Measurements from ENCODE around the gene ZNF860. TPM values are rescaled to one million over a fixed set of nuclear protein-coding genes. Genes with fewer than 3 reads are reported as not detected.
"Not testable (repeated sequence)": the region's sequence is repeated elsewhere in the genome, so short reads cannot be mapped to it uniquely, and the experiment has no call there.

Gene ZNF860
- total RNA-seq, 1 donor from 2014 or later = 2.9 TPM

DNA sequence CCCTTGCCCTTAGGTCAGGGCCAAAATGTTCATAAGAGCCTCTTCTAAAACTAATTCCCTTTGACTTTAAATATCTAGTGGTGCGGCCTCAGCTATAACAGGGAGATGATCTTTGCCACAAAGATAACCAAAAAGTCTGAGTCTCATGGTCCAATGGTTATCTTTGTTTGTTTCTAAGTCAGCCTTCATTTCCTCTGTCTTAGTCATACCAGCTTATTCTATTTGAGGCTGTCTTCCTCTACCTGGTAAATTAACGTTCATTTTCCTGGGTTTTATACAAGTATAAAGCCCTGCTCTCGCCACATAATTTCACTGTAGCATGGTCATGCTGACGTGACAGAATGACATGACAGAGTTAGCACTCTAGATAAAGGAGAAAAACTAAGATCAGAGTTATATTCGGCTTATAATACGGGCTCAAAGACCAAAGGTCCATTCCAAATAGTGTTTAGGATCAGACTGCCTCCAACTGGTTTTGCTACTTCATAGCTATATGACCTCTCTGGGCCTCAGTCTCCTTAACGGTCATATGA, 18.4 kb downstream of the ZNF860 start:
- peak; percentile 26 for ATAC-seq

GRCh38 chr3:32000877-32001276, 19.3 kb downstream of the ZNF860 start:
- no peak for ATAC-seq

- ATAC-seq = no peak
These were observed 21.2 kb downstream of the ZNF860 start for GRCh38 chr3:32002561-32003368.

DNA sequence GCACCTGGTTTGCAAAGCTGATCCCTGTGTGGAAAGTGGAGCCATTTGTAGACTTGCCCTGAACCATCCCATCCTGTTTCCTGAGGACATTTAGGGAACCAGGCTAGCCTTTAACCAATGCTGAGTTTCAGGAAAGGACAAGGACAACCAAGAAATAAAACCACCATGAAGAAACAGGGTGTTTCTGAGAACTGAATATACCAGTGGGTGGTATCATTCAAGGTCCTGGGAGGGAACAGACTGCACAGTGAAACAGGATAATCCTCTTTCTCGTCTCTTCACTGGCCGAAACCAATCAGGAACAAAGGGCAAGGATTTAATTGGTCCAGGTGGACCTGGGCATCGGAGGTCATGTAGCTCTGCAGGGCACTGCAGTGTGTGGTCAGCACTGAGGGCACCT, 21.8 kb downstream of the ZNF860 start:
- no peak for ATAC-seq

GRCh38 chr3:32004113-32004765, 22.7 kb downstream of the ZNF860 start:
- peak; percentile 76 for ATAC-seq

DNA sequence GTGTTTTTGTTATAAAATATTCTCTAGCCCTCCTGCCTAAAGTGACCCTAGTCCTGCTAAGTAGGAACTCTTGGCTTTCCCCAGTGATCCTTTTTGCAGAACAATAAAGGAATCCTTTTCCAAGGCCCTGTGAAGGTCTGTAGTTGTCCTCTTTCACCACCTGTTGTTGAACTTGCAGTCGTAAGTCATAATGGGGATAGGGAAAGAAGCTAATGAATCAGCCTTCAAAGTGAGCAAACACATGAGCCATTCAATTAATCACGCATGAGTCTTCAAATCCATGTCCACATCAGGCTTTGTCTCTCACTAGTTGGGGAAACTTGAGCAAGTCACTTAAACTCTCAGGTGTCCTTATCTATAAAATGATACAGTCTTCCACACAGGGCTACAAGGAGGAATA, 27.6 kb downstream of the ZNF860 start:
- peak; percentile 86 for ATAC-seq

GRCh38 chr3:32009957-32010356, 28.4 kb downstream of the ZNF860 start:
- ATAC-seq = peak; percentile 38

DNA sequence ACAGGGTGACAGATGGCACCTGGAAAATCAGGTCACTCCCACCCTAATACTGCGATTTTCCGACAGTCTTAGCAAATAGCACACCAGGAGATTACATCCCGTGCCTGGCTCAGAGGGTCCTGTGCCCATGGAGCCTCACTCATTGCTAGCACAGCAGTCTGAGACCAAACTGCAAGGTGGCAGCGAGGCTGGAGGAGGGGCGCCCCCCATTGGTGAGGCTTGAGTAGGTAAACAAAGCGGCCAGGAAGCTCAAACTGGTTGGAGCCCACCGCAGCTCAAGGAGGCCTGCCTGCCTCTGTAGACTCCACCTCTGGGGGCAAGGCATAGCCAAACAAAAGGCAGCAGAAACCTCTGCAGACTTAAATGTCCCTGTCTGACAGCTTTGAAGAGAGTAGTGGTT, 29.1 kb downstream of the ZNF860 start:
- not testable (repeated sequence) for ATAC-seq

GRCh38 chr3:32015638-32016037, 34.1 kb downstream of the ZNF860 start:
- ATAC-seq = not testable (repeated sequence)

DNA sequence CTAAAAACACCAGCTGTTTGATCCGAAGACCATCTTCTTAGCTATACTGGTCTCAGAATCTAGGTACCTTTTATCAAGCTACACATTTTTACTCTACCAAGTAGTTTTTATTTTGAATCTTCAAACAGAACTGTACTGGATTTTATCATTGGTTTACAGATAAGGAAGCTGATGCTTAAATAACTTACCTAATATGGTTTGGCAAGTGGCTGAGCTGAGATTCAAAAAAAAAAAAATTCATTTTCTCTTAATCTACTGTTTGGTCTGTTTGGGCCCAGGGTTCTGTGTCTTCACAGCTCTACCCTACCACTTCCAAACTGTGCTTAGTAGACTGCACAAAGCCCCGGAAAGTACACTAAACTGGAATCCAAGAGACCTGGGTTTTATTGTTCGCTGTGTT, 35.7 kb downstream of the ZNF860 start:
- no peak for ATAC-seq

- ATAC-seq = peak; percentile 74
These were observed 37.4 kb downstream of the ZNF860 start for GRCh38 chr3:32018757-32019564.

DNA sequence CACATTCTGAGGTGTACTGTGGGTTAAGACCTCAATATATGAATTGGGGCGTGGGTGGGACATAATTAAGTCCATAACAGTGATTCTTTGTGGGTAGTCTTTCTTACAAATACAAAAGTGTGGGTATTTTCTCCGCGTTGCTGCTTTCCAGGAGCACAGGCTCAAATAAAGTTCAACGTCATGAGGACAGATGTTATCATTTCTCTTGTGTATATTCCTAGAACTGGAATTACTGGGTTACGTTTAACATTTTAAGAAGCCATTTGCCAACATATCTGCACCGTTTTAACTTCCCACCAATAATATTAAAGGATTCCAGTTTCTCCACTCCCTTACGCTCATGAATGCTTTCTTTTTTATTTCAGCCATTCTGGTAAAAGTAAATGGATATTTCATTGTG, 39.6 kb downstream of the ZNF860 start:
- no peak for ATAC-seq

GRCh38 chr3:32021748-32022147, 40.2 kb downstream of the ZNF860 start:
- ATAC-seq = no peak

- ATAC-seq = no peak
These were observed 41.4 kb downstream of the ZNF860 start for GRCh38 chr3:32022947-32023346.

- no peak for ATAC-seq
These were observed 45.0 kb downstream of the ZNF860 start for GRCh38 chr3:32026593-32026992.

DNA sequence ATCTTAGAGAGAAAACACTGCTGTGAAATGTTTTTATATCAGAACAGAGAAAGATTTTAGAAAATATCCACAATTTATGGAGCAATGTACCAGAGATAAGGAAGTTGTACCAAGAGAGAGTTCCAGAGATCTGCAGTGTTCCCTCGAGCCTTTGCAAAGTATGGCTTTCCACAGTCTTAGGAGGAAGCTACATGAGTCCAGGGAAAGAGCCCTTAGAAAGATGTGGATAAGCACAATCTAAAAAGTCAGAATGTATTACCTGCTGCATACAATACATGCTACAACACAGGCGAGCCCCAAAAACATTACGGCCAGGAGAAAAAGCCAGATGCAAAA, 56.4 kb downstream of the ZNF860 start:
- ATAC-seq = no peak

DNA sequence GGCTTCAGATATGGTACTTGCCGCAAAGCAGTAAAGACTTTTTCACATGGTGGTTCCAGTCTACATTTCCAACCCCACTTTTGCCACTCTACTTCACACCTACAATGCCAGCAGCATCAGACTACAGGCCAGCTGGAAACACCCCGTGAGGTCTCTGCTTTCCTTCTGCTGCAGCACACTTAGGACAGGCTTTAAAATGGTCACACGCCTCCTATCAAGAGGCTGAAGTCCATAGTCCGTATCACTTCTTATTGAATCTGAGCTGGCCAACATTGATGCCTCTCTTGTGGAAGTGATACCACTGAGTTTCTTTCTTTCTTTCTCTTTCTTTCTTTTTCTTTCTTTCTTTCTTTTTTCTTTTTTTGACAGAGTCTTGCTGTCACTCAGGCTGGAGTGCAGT, 59.8 kb downstream of the ZNF860 start:
- no peak for ATAC-seq

Other genes with a start within 250 kb of the ZNF860 start
- gene OSBPL10, start 488 bp upstream of the ZNF860 start, total RNA-seq = 29.1 TPM
- gene GPD1L, start 124.9 kb downstream of the ZNF860 start, total RNA-seq = 39.9 TPM

All from esophagus mucosa (tissue), 1 donor.